Fibroblast of upper back skin (primary cell): ENCODE results near the gene LGI4.

ENCODE experiments used
- DNase-seq: peaks from one replicate; pipeline ENCODE4 v3.0.0-alpha.2; 2013

LGI4 gene

GRCh38 chr19:35083691-35084508, 51.0 kb downstream of the LGI4 start:
- no peak for DNase-seq

GRCh38 chr19:35081201-35081600, 53.7 kb downstream of the LGI4 start:
- no peak for DNase-seq

GRCh38 chr19:35080613-35081170, 54.2 kb downstream of the LGI4 start:
- no peak for DNase-seq

- DNase-seq: no peak
Observed at GRCh38 chr19:35079826-35080225, 55.0 kb downstream of the LGI4 start.

GRCh38 chr19:35077411-35078223, 57.2 kb downstream of the LGI4 start:
- no peak for DNase-seq

- DNase-seq: no peak
Observed at GRCh38 chr19:35076657-35077056, 58.2 kb downstream of the LGI4 start.

- DNase-seq: no peak
Observed at GRCh38 chr19:35076026-35076370, 58.9 kb downstream of the LGI4 start.

- DNase-seq: no peak
Observed at GRCh38 chr19:35075202-35076025, 59.4 kb downstream of the LGI4 start.
